H1 (cell line): ENCODE measurements around the gene LRRC27. TPM values are rescaled to one million over a fixed set of nuclear protein-coding genes. Genes with fewer than 3 reads are reported as not detected.

Experiments
- CTCF ChIA-PET: fragments of 300-600 bp; sonication (Branson Sonifier 250); formaldehyde crosslinking; loops from one replicate; lab custom pipeline; 2021; ENCODE audit not compliant: partially characterized antibody; lab: Charles Lee
- POLR2A ChIA-PET: fragments of 300-600 bp; sonication (Branson Sonifier 250); formaldehyde crosslinking; loops from one replicate; lab custom pipeline; 2021; ENCODE audit warnings: inconsistent platforms; ENCODE audit not compliant: partially characterized antibody; lab: Charles Lee
- DNase-seq, 2 experiments: peaks; one replicate each; pipeline versions ENCODE4 v3.0.0 to v3.0.0-alpha.2; 2010 to 2022; ENCODE audit warnings: low spot score in 2 of 2, low read depth in 1 of 2, mixed read lengths in 1 of 2
- FAIRE-seq: peaks from 2 replicates; lab custom pipeline; 2011; peaks lifted over from hg19 to GRCh38; lab: Jason Lieb, UNC
- H2AFZ ChIP-seq: 2 replicates; pipeline ENCODE4 v1.8.1; 2012; ENCODE audit warnings: low read length, inconsistent platforms
- H2AK5ac ChIP-seq: 2 replicates; pipeline ENCODE4 v1.6.1; 2013; ENCODE audit warnings: low read depth, low read length
- H2BK120ac ChIP-seq: replicated peaks from 2 replicates; pipeline ENCODE3; 2013; ENCODE audit warnings: low read depth, low read length, inconsistent platforms
- H2BK12ac ChIP-seq: 2 replicates; pipeline ENCODE4 v1.6.1; 2013; ENCODE audit warnings: low read depth, low read length
- H2BK15ac ChIP-seq: 2 replicates; pipeline ENCODE4 v1.6.1; 2013; ENCODE audit warnings: low read length
- H2BK20ac ChIP-seq: 2 replicates; pipeline ENCODE4 v1.6.1; 2013; ENCODE audit warnings: low read length
- H2BK5ac ChIP-seq: 2 replicates; pipeline ENCODE4 v1.6.1; 2013; ENCODE audit warnings: low read depth, low read length
- H3K14ac ChIP-seq: 2 replicates; pipeline ENCODE4 v1.6.1; 2013; ENCODE audit warnings: inconsistent platforms; ENCODE audit not compliant: insufficient read length
- H3K18ac ChIP-seq: 2 replicates; pipeline ENCODE4 v1.6.1; 2013; ENCODE audit warnings: low read length; ENCODE audit errors: extremely low read depth
- H3K23ac ChIP-seq: 2 replicates; pipeline ENCODE4 v1.6.1; 2013; ENCODE audit warnings: inconsistent platforms; ENCODE audit not compliant: insufficient read length
- H3K23me2 ChIP-seq: 2 replicates; pipeline ENCODE4 v1.6.1; 2013; ENCODE audit warnings: low read depth, low read length
- H3K27ac ChIP-seq: 2 replicates; pipeline ENCODE4 v1.6.1; 2011; ENCODE audit warnings: low read depth, low read length, inconsistent platforms
- H3K27me3 ChIP-seq, 4 experiments: replicated peaks in 1 of 4; 1 replicate in 1 of 4; 2 replicates in 3 of 4; pipeline versions ENCODE4 v1.6.1 to v1.8.1; 2011 to 2013; ENCODE audit warnings: low read length in 3 of 4, mild to moderate bottlenecking in 3 of 4, inconsistent platforms in 2 of 4, mixed read lengths in 2 of 4, moderate library complexity in 1 of 4; ENCODE audit not compliant: control insufficient read depth in 3 of 4, insufficient read depth in 3 of 4; ENCODE audit errors: extremely low read depth in 1 of 4
- H3K36me3 ChIP-seq, 4 experiments: 2 replicates each; pipeline versions ENCODE4 v1.6.1 to v1.8.1; 2011 to 2013; ENCODE audit warnings: mild to moderate bottlenecking in 4 of 4, low read length in 3 of 4, moderate library complexity in 2 of 4, control low read depth in 1 of 4, inconsistent platforms in 1 of 4; ENCODE audit not compliant: insufficient read depth in 4 of 4, control insufficient read depth in 2 of 4
- H3K4ac ChIP-seq: replicated peaks from 2 replicates; pipeline ENCODE3; 2013; ENCODE audit warnings: low read length, low read depth, mixed read lengths, inconsistent platforms; ENCODE audit not compliant: insufficient read length
- H3K4me1 ChIP-seq, 4 experiments: replicated peaks in 1 of 4; 1 replicate in 1 of 4; 2 replicates in 3 of 4; pipeline versions ENCODE4 v1.6.1 to v1.8.1; 2011 to 2013; ENCODE audit warnings: low read length in 3 of 4, inconsistent platforms in 2 of 4, mixed read lengths in 1 of 4; ENCODE audit not compliant: insufficient read depth in 4 of 4, control insufficient read depth in 3 of 4
- H3K4me2 ChIP-seq, 2 experiments: 2 replicates each; pipeline versions ENCODE4 v1.6.1 to v1.8.1; 2011 to 2013; ENCODE audit warnings: low read depth in 2 of 2, low read length in 2 of 2, control low read depth in 1 of 2, inconsistent platforms in 1 of 2, mild to moderate bottlenecking in 1 of 2; ENCODE audit not compliant: insufficient read depth in 1 of 2
- H3K4me3 ChIP-seq, 4 experiments: fragments of 200-600, 300-600 bp in 1 of 4; sonication (generic), shearing (Covaris generic), sonication (Bioruptor Twin) in 1 of 4; 2 replicates each; pipeline versions ENCODE4 v1.5.1 to v1.8.1; 2011 to 2016; ENCODE audit warnings: low read length in 4 of 4, low read depth in 3 of 4, control low read depth in 2 of 4, inconsistent platforms in 2 of 4, mild to moderate bottlenecking in 2 of 4, mixed read lengths in 1 of 4, moderate library complexity in 1 of 4; ENCODE audit not compliant: insufficient read depth in 2 of 4; ENCODE audit errors: extremely low read depth in 1 of 4
- H3K56ac ChIP-seq: replicated peaks from 2 replicates; pipeline ENCODE3; 2013; ENCODE audit warnings: low read depth, mild to moderate bottlenecking, mixed read lengths, low read length, inconsistent platforms; ENCODE audit not compliant: insufficient read length
- H3K79me1 ChIP-seq: 2 replicates; pipeline ENCODE4 v1.6.1; 2013; ENCODE audit warnings: low read depth, low read length, control low read depth
- H3K79me2 ChIP-seq, 2 experiments: 2 replicates each; pipeline versions ENCODE4 v1.6.1 to v1.8.1; 2012 to 2013; ENCODE audit warnings: low read length in 2 of 2, mild to moderate bottlenecking in 2 of 2, inconsistent platforms in 1 of 2; ENCODE audit not compliant: insufficient read depth in 2 of 2, control insufficient read depth in 1 of 2
- H3K9ac ChIP-seq, 4 experiments: replicated peaks in 1 of 4; 1 replicate in 1 of 4; 2 replicates in 3 of 4; pipeline versions ENCODE4 v1.6.1 to v1.8.1; 2011 to 2013; ENCODE audit warnings: low read depth in 3 of 4, low read length in 3 of 4, control low read depth in 2 of 4, mild to moderate bottlenecking in 2 of 4, moderate library complexity in 2 of 4, inconsistent platforms in 1 of 4; ENCODE audit errors: extremely low read depth in 1 of 4
- H3K9me3 ChIP-seq, 2 experiments: 2 replicates each; pipeline versions ENCODE4 v1.6.1 to v1.8.1; 2012 to 2013; ENCODE audit warnings: mild to moderate bottlenecking in 2 of 2, moderate library complexity in 2 of 2, control low read depth in 1 of 2, inconsistent platforms in 1 of 2, low read depth in 1 of 2, low read length in 1 of 2, mixed read lengths in 1 of 2; ENCODE audit not compliant: insufficient read depth in 2 of 2
- H4K20me1 ChIP-seq, 2 experiments: replicated peaks in 1 of 2; 2 replicates each; pipeline versions ENCODE3 to v1.8.1; 2011 to 2013; ENCODE audit warnings: inconsistent platforms in 2 of 2, low read length in 2 of 2, mild to moderate bottlenecking in 1 of 2; ENCODE audit not compliant: insufficient read depth in 2 of 2, control insufficient read depth in 1 of 2
- H4K5ac ChIP-seq: 2 replicates; pipeline ENCODE4 v1.6.1; 2013; ENCODE audit warnings: low read length, low read depth, mixed read lengths, inconsistent platforms; ENCODE audit not compliant: insufficient read length
- H4K8ac ChIP-seq: 2 replicates; pipeline ENCODE4 v1.8.0; 2013; ENCODE audit warnings: mild to moderate bottlenecking, moderate library complexity, low read length, inconsistent platforms; ENCODE audit not compliant: insufficient read depth; ENCODE audit errors: extremely low read depth
- H4K91ac ChIP-seq: replicated peaks from 2 replicates; pipeline ENCODE3; 2013; ENCODE audit warnings: low read length, mixed read lengths, inconsistent platforms; ENCODE audit not compliant: insufficient read length
- ATF2 ChIP-seq: IDR thresholded peaks from 2 replicates; pipeline ENCODE4 v1.6.1; 2012; ENCODE audit warnings: low read length, inconsistent platforms
- BACH1 ChIP-seq: IDR thresholded peaks from 2 replicates; pipeline ENCODE4 v1.6.1; 2012; ENCODE audit warnings: low read length, improper control_type of control experiment
- CEBPB ChIP-seq: IDR thresholded peaks from 2 replicates; pipeline ENCODE4 v1.6.1; 2012; ENCODE audit warnings: low read depth, low read length
- CREB1 ChIP-seq: IDR thresholded peaks from 2 replicates; pipeline ENCODE4 v1.6.1; 2012; ENCODE audit warnings: inconsistent platforms
- EGR1 ChIP-seq: IDR thresholded peaks from 2 replicates; pipeline ENCODE4 v1.6.1; 2011; ENCODE audit warnings: low read depth, low read length, borderline replicate concordance
- EZH2 ChIP-seq: fragments of 200-600 bp; sonication (generic); IDR thresholded peaks from 2 replicates; pipeline ENCODE4 v1.7.1; 2012; ENCODE audit warnings: low read depth, mild to moderate bottlenecking, moderate library complexity, low read length, inconsistent platforms; ENCODE audit not compliant: severe bottlenecking
- JUND ChIP-seq: IDR thresholded peaks from 2 replicates; pipeline ENCODE4 v1.6.1; 2011; ENCODE audit warnings: mild to moderate bottlenecking, improper control_type of control experiment, low read length
- MAX ChIP-seq: IDR thresholded peaks from 2 replicates; pipeline ENCODE4 v1.6.1; 2012; ENCODE audit warnings: inconsistent platforms
- PHF8 ChIP-seq: fragments of 200-600 bp; sonication (generic); conservative IDR thresholded peaks from 2 replicates; pipeline ENCODE4 v1.7.1; 2012; ENCODE audit warnings: low read depth, mild to moderate bottlenecking, inconsistent platforms, low read length, moderate library complexity
- YY1 ChIP-seq: IDR thresholded peaks from 2 replicates; pipeline ENCODE4 v1.6.1; 2011; ENCODE audit warnings: low read depth, mild to moderate bottlenecking, low read length
- WGBS, 2 experiments: shearing (Covaris generic) in 1 of 2; methylation state at CpG; one replicate each; pipeline versions ENCODE4 v1.1.6 to v1.1.7; 2013 to 2015; ENCODE audit warnings: low lambda C conversion rate in 2 of 2, mixed read lengths in 2 of 2, inconsistent platforms in 1 of 2, low coverage in 1 of 2, missing lambda C conversion rate in 1 of 2; ENCODE audit not compliant: insufficient replicate concordance in 2 of 2, insufficient coverage in 1 of 2, insufficient read length in 1 of 2; ENCODE audit errors: extremely low coverage in 1 of 2, missing lambda C conversion rate in 1 of 2; 5-methylcytosine and 5-hydroxymethylcytosine counted together
- polyA plus RNA-seq, 7 experiments: library from polyadenylated mRNA; depleted of rRNA in 3 of 7; stranded (reverse) in 5 of 7; unstranded in 2 of 7; fragments of >200 nt in 5 of 7; fragments of 200-250 nt in 2 of 7; gene quantifications; 1 replicate in 5 of 7; 2 replicates in 1 of 7; 4 replicates in 1 of 7; pipeline versions ENCODE4 v1.2.1 to v1.2.3, GENCODE V29; 2011 to 2013; ENCODE audit warnings: missing spikeins in 2 of 7, mixed read lengths in 2 of 7
- total RNA-seq: library from RNA; stranded (reverse); fragmentation: NEBNext Ultra II Directional; extraction: Animal tissue kit (Norgen Biotek cat#: 25700); gene quantifications from 2 replicates; pipeline ENCODE4 v1.2.1, GENCODE V29; 2021

The LRRC27 gene
- total and polyA plus RNA-seq, 2 of the 8 experiments (the other 6 are each of a cell fraction or from before 2014, with no cell fraction given), result 1.2 to 3.8 TPM

GRCh38 chr10:132417257-132417910 lies 85.4 kb downstream of the LRRC27 start:
- H3K9ac ChIP-seq, result no peak overlapping the region
- no peaks in the 10 kb centered on the region for H3K9me3 ChIP-seq
- peaks cover 4% of the 10 kb centered on the region; the same call in 1 of the 2 replicates for H3K79me1 ChIP-seq
- 0 out of 2 replicates have a peak overlapping the region, but pooled peaks have one; percentile 2 for H2AK5ac ChIP-seq
- WGBS, 2 experiments, result 88% methylated on average over 26 of the region's 26 CpGs; no CpG with 5 or more reads in 1 of the 2 experiments
- H3K23me2 ChIP-seq, result peaks cover 11% of the 10 kb centered on the region; the same call in 1 of the 2 replicates
- peak overlapping the region; percentile 31; the same call in 1 of the 2 replicates for H2BK15ac ChIP-seq
- FAIRE-seq (no peak), DNase-seq (no peak)
- H4K5ac ChIP-seq, result no peak overlapping the region
- no peak overlapping the region; the same call in 1 of the 2 replicates for H2BK12ac ChIP-seq
- no peak overlapping the region for H3K14ac ChIP-seq
- H2BK20ac ChIP-seq, result no peak overlapping the region; the same call in 1 of the 2 replicates
- H2BK5ac ChIP-seq, result 0 out of 2 replicates have a peak overlapping the region, but pooled peaks have one; percentile 93
- H3K36me3 ChIP-seq, result no peaks in the 10 kb centered on the region
- H3K23ac ChIP-seq, result no peak overlapping the region
- H4K20me1 ChIP-seq, result peaks cover 0 to 6% of the 10 kb centered on the region in 2 experiments
- H3K27ac ChIP-seq, result no peak overlapping the region
- peaks cover 0 to 4% of the 10 kb centered on the region in 2 experiments; a peak in 1 of 4 replicates for H3K79me2 ChIP-seq
- ChIA-PET CTCF (interaction anchor here (0.7 kb wide), 1 partner anchor 242 kb away, joined by 3 read pairs; no protein-coding TSS in a partner anchor), POLR2A (interaction anchor here (1.0 to 6.5 kb wide), 4 partner anchors 9 to 29 kb away, joined by 4 to 71 read pairs (median 6); no protein-coding TSS in a partner anchor)
- no peak overlapping the region for H3K18ac ChIP-seq
- no peak overlapping the region for H3K56ac ChIP-seq
- H2BK120ac ChIP-seq, result no peak overlapping the region
- H2AFZ ChIP-seq, result no peak overlapping the region
- H3K27me3 ChIP-seq, result 0 out of 7 replicates have a peak, but pooled peaks cover 0 to 2% (median 0%) of the 10 kb centered on the region in 4 experiments
- H4K8ac ChIP-seq, result peak overlapping the region; percentile 66; the same call in 1 of the 2 replicates
- H4K91ac ChIP-seq, result peak overlapping the region; percentile 51
- H3K4me3 ChIP-seq, result no peak overlapping the region
- H3K4me1 ChIP-seq, result peaks cover 9 to 45% (median 24%) of the 10 kb centered on the region in 4 experiments
- H3K4me2 ChIP-seq, result no peak overlapping the region
- H3K4ac ChIP-seq, result peak overlapping the region; percentile 83
- TF ChIP-seq EGR1, result no peak
- TF ChIP-seq YY1, result no peak
- no peak for TF ChIP-seq MAX
- no peak for TF ChIP-seq CREB1
- no peak for TF ChIP-seq CEBPB
- TF ChIP-seq JUND, result no peak
- TF ChIP-seq PHF8, result no peak
- no peak for TF ChIP-seq BACH1
- no peak for TF ChIP-seq EZH2
- TF ChIP-seq ATF2, result no peak
